Left lobe of liver (tissue), 2 donors: Measurements from ENCODE around the gene TMEM171. TPM values are rescaled to one million over a fixed set of nuclear protein-coding genes. Genes with fewer than 3 reads are reported as not detected.

Source experiments
- ATAC-seq: fragments of 200-7000 bp; cut with Tn5 transposase; one replicate; pipeline ENCODE4 v1.9.1; 2020; ENCODE audit warnings: mild to moderate bottlenecking, moderate library complexity
- DNase-seq: peaks from one replicate; pipeline ENCODE4 v3.0.0-alpha.2; 2020; ENCODE audit warnings: low spot score
- total RNA-seq: library from RNA; stranded (reverse); gene quantifications from one replicate; pipeline ENCODE4 v1.2.1, GENCODE V29; 2021
- donor health status: DM: no; HTN: no; CAD: no; lungs with moderate emphysema.
- donor health status: DM: no; HTN: yes; CAD: no.

Gene TMEM171
- total RNA-seq, 1 donor from 2014 or later = 0.98 TPM

GRCh38 chr5:73150876-73151275 is 30.5 kb downstream of the TMEM171 start:
- DNase-seq (no peak), ATAC-seq (no peak)

- DNase-seq (no peak), ATAC-seq (no peak)
Observed at GRCh38 chr5:73151766-73152410, 31.5 kb downstream of the TMEM171 start.

- peak; percentile 87 for ATAC-seq
- no peak for DNase-seq
Observed at GRCh38 chr5:73152411-73153388, 32.3 kb downstream of the TMEM171 start.

- ATAC-seq = no peak
- DNase-seq = no peak
Observed at GRCh38 chr5:73153513-73153912, 33.1 kb downstream of the TMEM171 start.

- ATAC-seq (no peak), DNase-seq (no peak)
Observed at GRCh38 chr5:73154208-73155006, 34.0 kb downstream of the TMEM171 start.

GRCh38 chr5:73155271-73156222 is 35.2 kb downstream of the TMEM171 start:
- ATAC-seq = no peak
- no peak for DNase-seq

- ATAC-seq = no peak
- no peak for DNase-seq
Observed at GRCh38 chr5:73157414-73158303, 37.3 kb downstream of the TMEM171 start.

GRCh38 chr5:73158313-73158712 is 37.9 kb downstream of the TMEM171 start:
- ATAC-seq (no peak), DNase-seq (no peak)

- no peak for ATAC-seq
- DNase-seq = no peak
Observed at GRCh38 chr5:73160239-73160671, 39.9 kb downstream of the TMEM171 start.

GRCh38 chr5:73170522-73170921 is 50.1 kb downstream of the TMEM171 start:
- ATAC-seq (peak; percentile 45), DNase-seq (no peak)

GRCh38 chr5:73171495-73171894 is 51.1 kb downstream of the TMEM171 start:
- DNase-seq = no peak
- ATAC-seq = no peak

GRCh38 chr5:73172951-73173350 is 52.6 kb downstream of the TMEM171 start, which contains the start of gene TMEM174:
Gene TMEM174, plus strand, starts transcription at chr5:73173193. Its CDS starts 51 bp downstream, at chr5:73173244.
- DNase-seq (no peak), ATAC-seq (no peak)

GRCh38 chr5:73174100-73174815 is 53.9 kb downstream of the TMEM171 start:
- DNase-seq (no peak), ATAC-seq (no peak)

GRCh38 chr5:73176250-73176649 is 55.9 kb downstream of the TMEM171 start:
- ATAC-seq (no peak), DNase-seq (no peak)

- DNase-seq (no peak), ATAC-seq (no peak)
Observed at GRCh38 chr5:73178265-73178664, 57.9 kb downstream of the TMEM171 start.

GRCh38 chr5:73179730-73180129 is 59.4 kb downstream of the TMEM171 start:
- ATAC-seq (no peak), DNase-seq (no peak)

GRCh38 chr5:73180566-73180965 is 60.2 kb downstream of the TMEM171 start:
- ATAC-seq (no peak), DNase-seq (no peak)
